SHP77 (cell line): ENCODE results near the gene ATAD5.
"Not testable (repeated sequence)": the region's sequence is repeated elsewhere in the genome, so short reads cannot be mapped to it uniquely, and the experiment has no call there.

ENCODE experiments used
- DNase-seq, 2 experiments: peaks; one replicate each; lab custom pipeline; 2025; lab: John Stamatoyannopoulos, UW

The ATAD5 gene

GRCh38 chr17:30915833-30916611 lies 84.3 kb downstream of the ATAD5 start:
- no peak for DNase-seq

- DNase-seq, result no peak
Measured at GRCh38 chr17:30917050-30917449, 85.3 kb downstream of the ATAD5 start.

- DNase-seq, result no peak
Measured at GRCh38 chr17:30920282-30920681, 88.5 kb downstream of the ATAD5 start.

GRCh38 chr17:30920683-30921543 lies 89.1 kb downstream of the ATAD5 start:
- no peak for DNase-seq

GRCh38 chr17:30921544-30922196 lies 89.9 kb downstream of the ATAD5 start, which contains the start of gene ADAP2:
TSS of gene ADAP2 (plus strand) at chr17:30921945. CDS start at chr17:30922015, 70 bp downstream.
- DNase-seq, result peak in 1 of 2 experiments; percentile 36

GRCh38 chr17:30922235-30923030 lies 90.7 kb downstream of the ATAD5 start:
- DNase-seq, result no peak

GRCh38 chr17:30924341-30924740 lies 92.6 kb downstream of the ATAD5 start:
- no peak for DNase-seq

- no peak for DNase-seq
Measured at GRCh38 chr17:30926516-30926915, 94.8 kb downstream of the ATAD5 start.

DNA sequence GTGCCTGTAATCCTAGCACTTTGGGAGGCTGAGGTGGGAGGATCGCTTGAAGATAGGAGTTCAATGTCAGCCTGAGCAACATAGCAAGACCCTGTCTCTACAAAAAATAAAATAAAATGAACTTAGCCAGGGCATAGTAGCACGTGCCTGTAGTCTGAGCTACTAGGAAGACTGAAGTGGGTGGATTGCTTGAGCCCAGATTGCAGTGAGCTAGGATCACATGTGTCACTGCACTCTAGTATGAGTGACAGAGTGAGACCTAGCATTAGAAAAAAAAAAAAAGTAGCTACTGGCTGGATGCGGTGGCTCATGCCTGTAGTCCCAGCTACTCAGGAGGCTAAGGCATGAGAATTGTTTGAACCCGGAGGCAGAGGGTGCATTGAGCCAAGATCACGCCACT lies 96.0 kb downstream of the ATAD5 start:
- DNase-seq, result no peak

GRCh38 chr17:30928584-30928983 lies 96.8 kb downstream of the ATAD5 start:
- DNase-seq, result no peak

DNA sequence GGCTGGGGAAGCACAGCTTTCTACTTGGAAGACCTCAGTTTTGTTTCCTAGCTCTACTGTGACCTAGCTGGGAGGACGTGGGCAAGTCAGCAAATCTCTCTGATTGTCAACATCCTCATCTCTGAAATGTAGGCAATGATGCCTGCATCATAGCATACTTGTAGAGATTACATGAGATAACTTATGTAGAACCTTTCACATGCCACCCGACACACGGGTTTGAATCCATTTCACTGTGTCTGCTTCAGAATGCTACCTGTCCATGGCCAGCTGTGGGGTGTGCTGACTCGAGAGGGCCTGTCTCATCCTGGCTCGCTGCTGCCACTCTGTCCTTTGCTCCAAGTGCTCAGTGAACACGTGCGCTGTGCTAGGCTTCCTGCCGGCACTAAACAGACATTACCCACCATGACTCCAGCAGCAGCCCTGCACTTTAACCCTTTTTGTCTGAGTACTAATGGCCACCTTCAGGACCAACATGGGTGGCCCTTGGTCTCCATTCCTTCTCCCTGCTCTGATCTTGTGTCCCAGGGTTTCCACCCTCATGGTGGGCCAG lies 97.4 kb downstream of the ATAD5 start:
- peak in 1 of 2 experiments; percentile 20 for DNase-seq

GRCh38 chr17:30929861-30930260 lies 98.1 kb downstream of the ATAD5 start:
- DNase-seq, result not testable (repeated sequence)

GRCh38 chr17:30930495-30930894 lies 98.7 kb downstream of the ATAD5 start:
- DNase-seq, result no peak

- not testable (repeated sequence) for DNase-seq
Measured at GRCh38 chr17:30931582-30931981, 99.8 kb downstream of the ATAD5 start.

DNA sequence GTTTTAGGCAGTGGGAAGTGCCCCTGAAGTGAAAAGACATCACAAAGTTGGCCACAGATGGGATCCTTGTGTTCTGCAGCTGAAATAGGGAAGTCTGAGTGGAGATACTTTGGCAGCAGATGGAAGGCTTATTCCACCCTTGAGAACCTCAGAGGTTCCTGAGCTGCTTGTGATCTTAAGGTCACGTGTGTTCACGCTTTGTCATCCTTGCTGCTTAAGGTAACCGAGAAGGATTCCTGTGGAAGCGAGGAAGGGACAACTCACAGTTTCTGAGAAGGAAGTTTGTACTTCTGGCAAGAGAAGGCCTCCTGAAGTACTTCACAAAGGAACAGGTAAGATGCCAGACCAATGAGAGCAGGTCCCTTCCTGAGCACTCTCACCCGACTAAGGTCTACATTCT lies 102.2 kb downstream of the ATAD5 start:
- no peak for DNase-seq

DNA sequence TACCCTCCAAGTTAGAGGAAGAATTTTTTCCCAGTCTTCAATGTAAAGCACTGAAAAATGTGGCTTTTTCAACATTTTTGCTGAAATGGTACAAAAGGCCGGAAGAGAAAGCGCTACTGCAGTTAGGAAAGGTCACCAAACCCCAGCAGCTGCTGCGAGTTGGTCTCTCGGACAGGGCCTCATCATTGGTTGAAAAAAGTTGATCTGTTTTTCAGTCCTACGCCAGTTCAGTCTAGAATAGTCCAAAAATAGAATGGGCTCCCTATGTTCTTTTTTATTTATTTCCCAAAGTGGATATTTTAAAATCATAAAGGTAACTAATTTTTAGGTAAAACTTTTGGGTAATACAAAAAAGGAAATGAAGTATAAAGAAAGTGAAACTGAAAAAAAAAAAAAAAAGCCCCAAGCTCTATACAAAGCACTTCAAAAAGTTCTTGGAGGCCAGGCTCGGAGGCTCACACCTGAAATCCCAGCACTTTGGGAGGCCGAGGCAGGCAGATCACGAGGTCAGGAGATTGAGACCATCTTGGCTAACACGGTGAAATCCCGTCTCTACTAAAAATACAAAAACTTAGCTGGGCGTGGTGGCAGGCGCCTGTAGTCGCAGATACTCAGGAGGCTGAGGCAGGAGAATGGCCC lies 107.4 kb downstream of the ATAD5 start:
- no peak for DNase-seq

DNA sequence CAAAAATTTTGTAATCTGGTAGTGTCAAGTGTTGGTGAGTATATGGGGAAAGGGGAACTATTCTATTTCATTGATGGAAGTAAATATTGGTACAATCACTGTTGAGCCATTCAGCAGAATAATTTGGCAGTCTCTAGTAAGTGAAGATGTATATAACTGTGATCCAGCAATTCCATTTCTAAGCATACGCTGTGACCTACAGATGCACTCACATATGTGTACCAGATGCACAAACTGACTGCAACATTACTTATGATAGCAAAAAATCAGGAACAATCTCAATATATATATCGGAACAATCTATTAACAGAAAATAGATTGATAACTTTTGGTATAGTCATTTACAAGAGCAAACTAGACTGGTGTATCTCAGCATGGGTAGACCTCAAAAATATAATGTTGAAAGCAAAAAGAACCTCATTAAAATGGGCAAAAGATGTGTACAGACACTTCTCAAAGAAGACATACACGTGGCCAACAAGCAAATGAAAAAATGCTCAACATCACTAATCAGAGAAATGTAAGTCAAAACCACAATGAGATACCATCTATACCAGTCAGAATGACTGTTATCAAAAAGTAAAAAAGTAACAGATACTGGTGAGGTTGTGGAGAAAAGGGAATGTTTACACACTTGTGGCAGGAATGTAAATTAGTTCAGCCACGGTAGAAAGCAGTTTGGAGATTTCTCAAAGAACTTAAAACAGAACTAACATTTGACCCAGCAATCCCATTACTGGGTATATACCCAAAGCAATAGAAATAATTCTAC lies 110.7 kb downstream of the ATAD5 start:
- DNase-seq, result no peak
